SK-N-MC (cell line): Measurements from ENCODE around the gene AHRR.
"Not testable (repeated sequence)": the region's sequence is repeated elsewhere in the genome, so short reads cannot be mapped to it uniquely, and the experiment has no call there.

Source experiments
- EZH2 ChIP-seq: fragments of 200-600 bp; sonication (generic); IDR thresholded peaks from one replicate; pipeline ENCODE4 v1.6.1; 2017; ENCODE audit warnings: antibody characterized with exemption
- FOXP2 ChIP-seq: optimal IDR thresholded peaks from 2 replicates; pipeline ENCODE3; 2011; ENCODE audit warnings: mild to moderate bottlenecking, moderate library complexity; ENCODE audit not compliant: insufficient read depth; ENCODE audit errors: extremely low read length, control extremely low read depth
- POLR2AphosphoS5 ChIP-seq: IDR thresholded peaks from 2 replicates; pipeline ENCODE4 v1.6.1; 2012; ENCODE audit warnings: mild to moderate bottlenecking, low read depth, low read length, borderline replicate concordance

GRCh38 chr5:279051-279665, 42.4 kb upstream of the AHRR start:
- TF ChIP-seq POLR2AphosphoS5, EZH2, FOXP2: not testable (repeated sequence)
